Heart left ventricle (tissue), 13 donors: Measurements from ENCODE around the gene GLUD1.
"Not testable (repeated sequence)": the region's sequence is repeated elsewhere in the genome, so short reads cannot be mapped to it uniquely, and the experiment has no call there.

Experiments used
- CTCF ChIP-seq, 12 donors: fragments of 200-600 bp; sonication (generic) in 4 of 12; IDR thresholded peaks; one replicate each; pipeline versions ENCODE4 v1.5.0 to v1.8.0; 2018 to 2022; ENCODE audit warnings: antibody characterized with exemption in 12 of 12, mild to moderate bottlenecking in 5 of 12
- POLR2A ChIP-seq, 2 donors: fragments of 450-650 bp; IDR thresholded peaks; one replicate each; pipeline ENCODE4 v1.6.1; 2017; ENCODE audit warnings: antibody characterized with exemption in 2 of 2, mild to moderate bottlenecking in 2 of 2, moderate library complexity in 2 of 2
- donor health status: ischemic (EF 13 %, LVEDD 7.1; RV severe dilation, severe dysfunction).
- donor health status: DM: no; HTN: yes; CAD: no.
- donor health status: DM: no; HTN: no; CAD: no.
- donor health status: ischemic (EF 25% LVEDD 6.9; RV normal size, moderate dysfunction).
- donor health status: ischemic (EF 25% LVEDD 5.7; RV mildly dilated, moderate dysfunction).
- donor health status: ischemic (EF 35%, LVEDD 5.7; RV mildly dilated, moderate dysfunction).
- donor health status: nonischemic (EF 11% LVEDD 7.7; RV severe dilation, severe dysfunction).
- donor health status: DM: yes; HTN: yes; CAD: no.
- donor health status: PGD.
- donor health status: ischemic (EF 29% LVEDD 5.4; RV normal size, mild dysfunction).
- donor health status: nonischemic (EF 23%, LVEDD 6.1; RV moderate dilation, normal function).

DNA sequence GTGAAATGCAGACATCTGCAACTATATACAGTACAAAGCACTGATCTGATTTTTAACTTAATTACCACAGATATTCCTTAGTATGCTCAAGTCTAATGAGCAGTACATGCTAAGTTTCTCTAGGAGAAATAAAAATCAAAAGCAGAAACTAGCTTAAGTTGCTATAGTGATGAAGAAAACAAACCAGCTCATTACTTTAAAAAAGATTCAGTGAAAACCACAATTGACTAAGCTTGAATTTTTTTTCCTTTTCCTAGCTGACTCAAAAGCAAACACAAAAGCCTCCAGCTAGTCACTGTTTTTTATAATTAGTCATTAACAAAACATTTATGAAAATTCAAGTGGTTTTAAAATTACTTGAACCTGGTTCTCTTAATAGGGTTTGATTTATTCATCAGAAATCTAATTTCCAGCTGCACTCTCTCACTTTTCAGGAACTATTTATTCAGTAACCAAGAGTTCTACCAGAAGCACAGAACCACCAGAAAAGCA is 10.3 kb downstream of the GLUD1 start:
- not testable (repeated sequence) for TF ChIP-seq CTCF, POLR2A (IDR thresholded peaks at IDR 0.05)
